Measurements from ENCODE around the gene ARHGEF18. TPM values are rescaled to one million over a fixed set of nuclear protein-coding genes. Genes with fewer than 3 reads are reported as not detected.

The ARHGEF18 gene
- total and polyA plus RNA-seq, 2 of the 13 experiments (the other 11 are each of a cell fraction or from before 2014, with no cell fraction given) = 4.2 to 17.5 TPM

Other genes starting within 250 kb of the ARHGEF18 start
- gene INSR, start 54.5 kb upstream of the ARHGEF18 start, total RNA-seq (2016; rRNA removed; fragmentation: Illumina TruSeq; extraction: Trizol) = 13.6 and 24.2 TPM in 2 replicates
- gene INSR, start 54.5 kb upstream of the ARHGEF18 start, polyA plus RNA-seq (2011; rRNA removed) = 25.7 and 29.8 TPM in 2 replicates
- gene PEX11G, start 140.1 kb downstream of the ARHGEF18 start, total RNA-seq (2016; rRNA removed; fragmentation: Illumina TruSeq; extraction: Trizol) = not detected in 2 replicates
- not detected in 2 replicates for gene PEX11G, start 140.1 kb downstream of the ARHGEF18 start, polyA plus RNA-seq (2011; rRNA removed)
- gene ZNF358, start 167.2 kb downstream of the ARHGEF18 start, total RNA-seq (2016; rRNA removed; fragmentation: Illumina TruSeq; extraction: Trizol) = 6.4 and 9.1 TPM in 2 replicates
- gene ZNF358, start 167.2 kb downstream of the ARHGEF18 start, polyA plus RNA-seq (2011; rRNA removed) = 36.3 and 37.0 TPM in 2 replicates
- 1.9 and 3.4 TPM in 2 replicates for gene MCOLN1, start 173.7 kb downstream of the ARHGEF18 start, total RNA-seq (2016; rRNA removed; fragmentation: Illumina TruSeq; extraction: Trizol)
- gene MCOLN1, start 173.7 kb downstream of the ARHGEF18 start, polyA plus RNA-seq (2011; rRNA removed) = 11.6 and 15.7 TPM in 2 replicates
- gene PNPLA6, start 186.8 kb downstream of the ARHGEF18 start, total RNA-seq (2016; rRNA removed; fragmentation: Illumina TruSeq; extraction: Trizol) = 11.1 and 28.2 TPM in 2 replicates
- gene PNPLA6, start 186.8 kb downstream of the ARHGEF18 start, polyA plus RNA-seq (2011; rRNA removed) = 24.9 and 28.4 TPM in 2 replicates
- 9.1 and 11.8 TPM in 2 replicates for gene CAMSAP3, start 246.9 kb downstream of the ARHGEF18 start, total RNA-seq (2016; rRNA removed; fragmentation: Illumina TruSeq; extraction: Trizol)
- 10.8 and 16.8 TPM in 2 replicates for gene CAMSAP3, start 246.9 kb downstream of the ARHGEF18 start, polyA plus RNA-seq (2011; rRNA removed)

Measured in HepG2 (cell line).